GM18507 (cell line): Measurements from ENCODE around the gene LPAR1.
"Not testable (repeated sequence)": the region's sequence is repeated elsewhere in the genome, so short reads cannot be mapped to it uniquely, and the experiment has no call there.

Source experiments
- DNase-seq: peaks from one replicate; pipeline ENCODE4 v3.0.0; 2011; ENCODE audit warnings: low read depth; ENCODE audit not compliant: insufficient read length; ENCODE audit errors: extremely low spot score
- FAIRE-seq: peaks from 2 replicates; lab custom pipeline; 2011; peaks lifted over from hg19 to GRCh38; lab: Jason Lieb, UNC

The LPAR1 gene, protein sequence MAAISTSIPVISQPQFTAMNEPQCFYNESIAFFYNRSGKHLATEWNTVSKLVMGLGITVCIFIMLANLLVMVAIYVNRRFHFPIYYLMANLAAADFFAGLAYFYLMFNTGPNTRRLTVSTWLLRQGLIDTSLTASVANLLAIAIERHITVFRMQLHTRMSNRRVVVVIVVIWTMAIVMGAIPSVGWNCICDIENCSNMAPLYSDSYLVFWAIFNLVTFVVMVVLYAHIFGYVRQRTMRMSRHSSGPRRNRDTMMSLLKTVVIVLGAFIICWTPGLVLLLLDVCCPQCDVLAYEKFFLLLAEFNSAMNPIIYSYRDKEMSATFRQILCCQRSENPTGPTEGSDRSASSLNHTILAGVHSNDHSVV

DNA sequence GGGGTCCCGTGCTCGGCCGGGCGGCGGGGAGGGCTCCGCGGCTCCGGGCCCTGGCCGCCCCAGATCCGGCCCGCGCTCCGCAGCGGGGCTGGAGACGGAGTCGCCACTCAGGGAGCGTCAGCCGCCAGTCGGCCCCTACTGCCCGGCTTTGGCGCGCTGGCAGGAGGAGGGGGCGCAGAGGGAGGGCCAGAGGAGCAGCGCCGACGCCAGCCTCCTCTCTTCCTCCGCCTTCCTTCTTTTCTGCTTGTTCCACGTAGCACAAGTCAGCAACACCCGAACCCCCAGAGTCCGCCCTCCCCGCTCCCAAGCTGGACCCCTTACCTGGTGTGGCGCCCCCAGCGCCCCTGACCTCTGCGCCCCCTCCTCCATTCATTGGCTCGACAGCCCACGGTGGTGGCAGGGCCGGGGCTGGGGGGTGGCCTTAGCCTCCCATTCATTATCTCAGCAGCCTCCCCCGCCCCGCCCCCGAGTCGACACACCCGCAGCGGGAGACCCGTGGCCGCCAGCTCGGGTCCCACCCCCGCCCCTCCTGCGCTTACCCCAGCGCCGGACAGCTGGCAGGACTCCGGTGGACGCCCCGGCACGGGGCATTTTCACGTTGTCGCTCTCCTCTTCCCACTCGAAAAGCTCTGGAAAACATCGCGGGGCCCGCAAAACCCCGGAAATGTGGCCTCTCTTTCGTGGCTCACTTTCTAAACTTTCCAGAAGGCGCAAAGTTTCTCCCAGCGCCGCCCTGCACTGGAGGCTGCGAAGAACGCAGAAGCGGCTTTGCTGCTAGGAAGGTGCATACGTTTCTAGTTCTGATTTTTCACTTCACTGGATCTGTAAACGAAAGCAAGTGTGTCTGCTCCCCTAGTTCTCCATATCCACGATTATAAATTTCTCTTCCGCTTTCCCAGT lies at the start of gene LPAR1:
LPAR1 (minus strand) TSS at position 140 of the 900 bp plus-strand sequence. CDS start 66,353 bp downstream, outside the sequence.
- FAIRE-seq (no peak), DNase-seq (no peak)

DNA sequence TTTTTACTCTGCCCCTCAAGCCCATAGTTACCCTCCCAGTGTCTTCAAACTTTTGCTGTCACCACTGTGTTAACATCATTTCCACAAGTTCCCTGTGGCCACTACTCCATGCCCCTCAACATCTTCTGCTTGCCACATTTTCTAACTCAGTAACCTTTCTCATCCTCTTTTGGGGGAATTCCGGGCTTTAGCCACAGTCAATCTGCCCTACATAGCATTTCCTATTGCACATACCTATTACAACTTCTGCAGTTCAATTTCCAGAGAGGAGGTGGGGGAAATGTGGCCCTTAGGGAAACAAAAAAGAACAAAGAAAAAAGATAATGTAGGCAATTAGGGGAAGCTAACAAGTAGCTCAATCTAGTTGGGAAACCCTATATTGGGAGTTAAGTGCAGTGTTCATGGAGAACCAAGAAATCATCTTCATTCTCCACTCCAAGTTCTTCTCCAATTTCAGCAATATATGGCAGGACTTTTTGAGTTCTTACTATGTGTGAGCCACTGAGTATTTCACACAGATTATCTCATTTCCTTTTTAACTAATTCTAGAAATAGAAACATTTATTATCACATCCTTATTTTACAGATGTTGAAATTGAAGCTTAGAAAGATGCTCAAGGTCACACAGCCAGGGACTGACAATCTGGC lies 40.2 kb upstream of the LPAR1 start:
- FAIRE-seq (peak; percentile 86), DNase-seq (no peak)

DNA sequence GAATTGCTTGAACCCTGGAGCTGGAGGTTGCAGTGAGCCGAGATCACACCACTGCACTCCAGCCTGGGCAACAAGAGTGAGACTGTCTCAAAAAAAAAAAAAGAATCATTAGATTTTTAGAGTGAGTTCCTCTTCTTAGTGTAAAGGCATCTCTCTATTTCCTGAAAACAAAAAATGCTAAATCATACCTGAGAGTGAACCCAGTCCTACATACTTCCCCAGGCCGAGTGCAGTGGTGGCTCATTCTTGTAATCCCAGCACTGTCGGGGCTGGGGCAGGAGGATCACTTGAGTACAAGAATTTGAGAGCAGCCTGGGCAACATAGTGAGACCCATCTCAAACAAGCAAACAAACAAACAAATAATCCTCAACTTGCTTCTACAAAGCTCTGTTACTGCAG lies 38.2 kb upstream of the LPAR1 start:
- FAIRE-seq = no peak

DNA sequence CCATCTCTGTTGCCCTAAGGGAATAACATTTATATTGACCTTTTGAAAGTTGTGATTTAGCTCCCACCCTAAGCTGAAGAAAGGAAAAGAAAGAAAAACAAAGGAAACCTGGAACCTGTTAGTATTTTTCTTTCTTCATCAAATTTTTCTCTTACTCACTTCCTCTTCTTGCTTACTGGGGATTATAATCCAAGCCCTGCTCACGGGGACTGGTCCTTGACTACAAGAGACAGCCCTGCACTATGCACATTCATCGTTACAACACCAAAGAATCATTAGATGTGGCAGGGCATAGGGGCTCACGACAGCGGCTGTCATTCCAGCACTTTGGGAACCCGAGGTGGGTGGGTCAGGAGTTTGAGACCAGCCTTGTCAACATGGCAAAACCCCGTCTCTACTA lies 37.8 kb upstream of the LPAR1 start:
- FAIRE-seq (no peak), DNase-seq (no peak)

More for the DNA sequence above, 38.2 kb upstream of the LPAR1 start:
- no peak for DNase-seq

DNA sequence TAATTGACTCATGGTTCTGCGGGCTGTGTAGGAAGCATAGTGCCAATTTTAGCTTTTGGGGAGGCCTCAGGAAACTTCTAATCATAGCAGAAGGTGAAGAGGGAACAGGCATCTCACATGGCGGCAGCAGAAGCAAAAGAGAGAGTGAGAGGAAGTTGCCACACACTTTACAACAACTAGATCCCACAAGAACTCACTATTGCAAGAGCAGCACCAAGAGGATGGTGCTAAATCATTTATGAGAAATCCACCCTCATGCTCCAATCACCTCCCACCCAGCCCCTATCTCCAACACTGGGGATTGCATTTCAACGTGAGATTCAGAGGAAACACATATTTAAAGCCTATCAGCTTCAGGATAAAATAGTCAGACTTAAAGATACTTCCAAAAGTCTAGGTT lies 36.1 kb upstream of the LPAR1 start:
- FAIRE-seq (no peak), DNase-seq (no peak)

DNA sequence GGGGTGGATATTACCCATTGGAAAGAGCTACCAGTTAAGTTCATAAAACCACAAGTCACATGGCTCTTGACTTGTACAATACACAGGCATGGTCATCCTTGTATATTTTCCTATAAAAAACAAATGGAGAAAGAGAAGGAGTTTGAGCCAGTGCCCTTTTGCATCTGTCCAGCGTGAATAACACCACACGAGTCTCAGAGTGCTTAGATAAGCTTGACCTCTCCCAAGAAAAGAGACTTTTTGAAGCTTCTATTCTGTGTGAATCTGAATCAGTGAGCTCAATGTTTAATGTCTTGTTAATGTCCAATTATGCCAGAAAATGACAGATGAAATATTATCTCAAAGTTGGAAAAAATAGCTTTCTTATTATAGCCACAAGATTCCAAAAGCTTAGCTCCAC lies 30.9 kb upstream of the LPAR1 start:
- FAIRE-seq (no peak), DNase-seq (no peak)

DNA sequence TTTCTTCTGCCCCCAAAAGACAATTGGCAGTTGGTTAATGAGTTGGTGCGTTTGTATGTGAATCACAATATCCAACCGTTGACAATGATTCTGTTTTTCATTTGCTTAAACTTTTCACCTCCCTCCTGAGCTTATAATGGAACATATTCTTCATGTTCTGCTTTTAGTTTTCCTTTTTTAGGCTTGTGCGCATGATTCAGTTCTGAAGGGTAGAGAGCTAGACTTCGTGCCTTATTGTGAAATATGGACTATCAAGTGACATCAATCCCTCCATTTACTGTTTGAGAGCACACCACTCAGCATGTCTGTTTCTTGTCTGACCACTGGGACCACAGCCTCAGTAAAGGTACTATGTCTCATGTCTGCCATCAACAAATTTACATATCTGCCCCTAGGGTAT lies 30.5 kb upstream of the LPAR1 start:
- DNase-seq = no peak
- no peak for FAIRE-seq

DNA sequence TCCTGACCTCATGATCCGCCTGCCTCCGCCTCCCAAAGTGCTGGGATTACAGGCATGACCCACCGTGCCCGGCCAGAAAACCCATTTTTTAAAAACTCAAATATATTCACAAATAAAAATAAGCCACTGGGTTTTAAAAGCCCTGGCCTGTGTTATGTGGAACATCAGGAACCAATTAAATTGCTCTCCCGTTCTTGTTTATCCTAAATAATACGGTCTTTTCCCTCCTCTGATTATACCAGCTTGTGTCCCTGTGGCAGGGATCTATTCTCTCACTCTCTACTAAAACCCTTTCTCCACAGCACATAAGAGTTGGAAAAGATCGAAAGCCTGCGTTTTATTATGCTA lies 30.1 kb upstream of the LPAR1 start:
- FAIRE-seq = no peak
- no peak for DNase-seq

DNA sequence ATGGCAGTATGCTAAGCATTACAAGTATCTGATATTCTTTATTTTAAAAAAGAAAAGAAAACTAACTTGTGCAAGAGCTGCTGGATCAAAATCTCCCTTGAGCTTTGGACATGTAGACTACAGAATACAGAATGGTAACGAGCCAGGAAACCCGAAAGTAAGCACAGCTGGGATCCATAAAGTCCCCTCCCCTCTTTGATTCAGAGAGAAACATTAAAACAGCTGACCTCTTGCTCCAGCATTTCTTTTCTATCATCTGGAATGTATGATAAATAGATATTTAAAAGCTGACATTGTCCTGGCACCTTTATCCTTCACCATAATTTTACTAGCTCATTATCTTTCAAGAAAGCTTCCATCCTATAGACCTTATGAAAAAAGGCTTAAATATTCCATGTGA lies 28.2 kb upstream of the LPAR1 start:
- DNase-seq (no peak), FAIRE-seq (no peak)

DNA sequence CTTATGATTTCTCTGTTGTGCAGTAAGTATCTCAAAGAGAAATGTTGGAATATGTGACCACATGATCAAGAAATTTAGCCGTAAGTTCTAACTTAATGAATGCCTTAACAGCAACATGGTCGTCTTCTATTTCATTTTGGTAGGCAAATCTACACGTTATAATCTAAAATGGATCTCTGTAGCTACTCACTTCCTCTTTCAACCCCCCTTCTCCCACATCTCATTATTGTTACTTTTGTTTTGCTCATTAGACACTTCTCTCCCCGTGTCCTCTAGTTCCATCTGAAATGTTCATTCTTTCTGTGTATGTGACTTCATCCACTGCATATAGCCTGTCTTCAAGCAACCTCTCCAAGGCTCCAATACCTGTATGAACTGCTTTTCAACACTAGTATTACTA lies 27.1 kb upstream of the LPAR1 start:
- DNase-seq = no peak
- no peak for FAIRE-seq

DNA sequence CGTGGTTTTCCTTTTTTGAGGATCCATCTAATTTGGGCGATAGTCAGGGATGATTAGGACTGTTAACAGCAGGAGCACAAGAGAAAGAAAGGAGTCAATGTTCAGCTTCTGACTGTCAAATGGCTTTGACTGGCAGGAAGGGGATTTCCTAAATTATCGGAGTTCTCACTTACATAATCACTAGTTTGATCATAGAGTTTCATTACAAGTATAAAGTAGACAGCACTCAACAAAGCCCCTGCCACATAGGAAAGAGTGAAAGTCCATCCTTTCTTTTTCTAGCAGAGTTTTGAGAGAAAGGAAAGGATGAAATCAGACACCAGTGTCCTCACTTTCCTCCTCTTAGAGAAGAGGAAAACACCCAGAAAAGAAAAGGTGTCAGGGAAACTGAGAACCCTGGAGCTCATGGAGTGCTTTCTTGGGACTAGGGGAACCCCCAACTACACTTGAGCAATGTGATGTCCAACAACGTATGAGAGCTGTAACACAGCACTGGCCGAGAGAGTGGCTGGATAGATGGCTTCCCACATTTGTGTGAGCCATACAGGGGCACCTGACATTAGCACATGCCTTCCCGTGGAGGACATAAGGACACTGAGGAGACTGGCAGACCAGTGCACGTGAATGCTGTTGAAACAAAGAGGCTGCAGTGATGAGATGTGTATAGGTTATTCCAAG lies 26.0 kb upstream of the LPAR1 start:
- peak; percentile 72 for FAIRE-seq
- no peak for DNase-seq

DNA sequence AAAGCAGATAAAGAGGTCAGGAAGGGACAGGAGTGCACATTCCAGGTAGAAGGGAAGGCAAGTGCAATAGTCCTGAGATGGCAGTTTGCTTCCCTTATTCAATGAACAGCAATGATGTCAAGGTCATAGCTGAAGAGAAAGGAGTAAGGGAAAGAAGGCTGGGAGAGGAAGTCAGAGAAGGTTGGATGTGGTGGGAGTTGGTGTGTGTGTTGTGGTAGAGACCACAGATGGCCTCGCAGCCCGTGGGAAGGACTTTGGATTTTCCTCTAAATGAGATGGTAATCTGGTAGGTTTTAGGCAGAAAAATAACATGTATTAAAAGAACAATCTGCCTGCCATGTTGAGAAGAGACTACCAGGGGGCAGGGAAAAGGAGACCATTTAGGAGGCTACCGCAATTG lies 25.1 kb upstream of the LPAR1 start:
- DNase-seq = no peak

DNA sequence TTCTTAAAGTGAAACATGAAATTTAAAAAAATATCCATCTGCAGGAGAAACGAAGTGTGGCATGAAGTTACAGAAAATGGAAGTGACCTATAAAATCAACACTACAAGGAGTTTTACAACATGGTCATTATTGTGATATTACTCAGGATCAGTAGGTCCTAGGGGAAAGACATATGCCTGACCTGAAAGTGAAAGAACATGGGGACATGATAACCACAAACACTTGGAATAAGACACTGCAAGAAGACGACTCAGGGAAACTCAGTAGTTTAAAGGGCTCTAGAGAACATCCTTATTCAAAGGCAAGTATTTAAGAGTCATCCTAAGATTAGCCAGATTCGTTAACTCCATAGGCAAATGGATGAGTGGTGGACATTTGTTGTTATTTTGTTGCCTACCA lies 19.9 kb upstream of the LPAR1 start:
- FAIRE-seq (peak; percentile 35), DNase-seq (no peak)

More for the DNA sequence above, 25.1 kb upstream of the LPAR1 start:
- FAIRE-seq = no peak

DNA sequence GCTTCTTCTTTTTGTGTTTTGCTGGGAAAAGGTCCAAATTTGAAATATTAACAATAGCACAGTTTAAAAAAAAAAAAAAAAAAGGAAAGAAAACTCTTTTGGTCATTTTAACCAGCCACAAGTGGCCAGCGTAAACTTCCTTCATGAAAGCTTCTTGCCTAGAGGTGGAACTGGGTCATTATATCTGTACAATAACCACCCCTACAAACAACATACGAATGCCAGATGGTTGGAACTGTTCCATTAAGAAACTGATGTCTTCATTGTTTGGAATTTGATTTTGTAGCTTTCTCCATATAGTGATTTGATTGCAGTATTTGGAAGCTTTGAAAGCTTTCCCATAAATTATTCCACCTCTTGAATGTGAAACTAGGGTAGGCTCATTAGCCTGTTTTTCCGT lies 18.3 kb upstream of the LPAR1 start:
- no peak for FAIRE-seq
- DNase-seq = no peak

DNA sequence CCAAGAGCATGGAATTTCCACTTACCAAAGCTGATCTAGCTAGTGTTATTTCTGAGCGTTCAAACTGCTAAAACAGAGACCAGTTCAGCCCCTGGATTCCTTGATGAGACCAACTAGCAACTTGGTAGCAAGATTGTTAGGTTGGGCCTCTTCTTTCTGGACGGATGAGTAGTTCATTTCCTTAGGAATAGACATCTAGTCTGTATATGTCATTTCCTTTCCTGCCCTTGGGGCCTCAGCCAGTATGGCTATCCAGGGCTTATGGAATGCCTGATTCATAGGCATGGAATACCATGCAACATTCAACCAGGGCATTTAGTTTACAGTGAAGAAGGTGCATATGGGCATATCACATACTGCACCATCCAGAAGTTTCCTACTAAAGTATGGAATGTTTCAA lies 14.5 kb upstream of the LPAR1 start:
- FAIRE-seq (no peak), DNase-seq (no peak)

DNA sequence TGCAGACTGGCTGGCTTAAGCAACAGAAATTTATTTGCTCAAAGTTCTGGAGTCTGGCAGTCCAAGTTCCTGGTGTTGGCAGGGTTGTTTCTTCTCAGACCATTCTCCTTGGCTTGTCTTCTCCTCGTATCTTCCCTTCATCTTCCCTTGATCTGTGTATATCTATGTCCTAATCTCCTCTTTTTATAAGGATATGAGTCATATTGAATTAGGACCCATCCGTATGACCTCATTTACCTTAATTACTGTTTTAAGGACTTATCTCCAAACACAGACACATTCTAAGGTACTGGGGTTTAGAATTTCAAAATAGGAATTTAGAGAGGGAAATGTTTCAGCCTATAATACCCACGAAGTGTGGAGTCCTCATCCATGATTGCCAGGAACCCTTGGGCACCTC lies 13.1 kb upstream of the LPAR1 start:
- DNase-seq = no peak
- no peak for FAIRE-seq

DNA sequence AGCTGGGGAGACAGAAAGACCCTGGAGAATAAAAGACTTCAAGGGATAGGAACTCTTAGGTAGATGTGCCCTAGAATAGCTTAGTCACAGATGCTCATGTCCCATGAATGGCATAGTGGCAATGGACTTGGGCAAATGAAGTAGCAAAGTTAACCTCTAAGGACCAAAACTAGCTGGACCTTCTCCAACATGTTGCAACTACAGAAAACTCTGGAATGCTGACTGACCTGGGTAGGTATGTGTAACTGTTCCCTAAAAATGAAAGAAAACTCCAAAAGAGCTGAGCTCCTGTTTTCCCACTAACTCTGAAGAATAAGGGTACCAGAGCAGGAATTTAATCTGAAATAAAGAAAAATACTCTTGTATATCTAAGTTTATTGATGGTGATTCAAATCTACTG lies 12.5 kb upstream of the LPAR1 start:
- FAIRE-seq (no peak), DNase-seq (no peak)

DNA sequence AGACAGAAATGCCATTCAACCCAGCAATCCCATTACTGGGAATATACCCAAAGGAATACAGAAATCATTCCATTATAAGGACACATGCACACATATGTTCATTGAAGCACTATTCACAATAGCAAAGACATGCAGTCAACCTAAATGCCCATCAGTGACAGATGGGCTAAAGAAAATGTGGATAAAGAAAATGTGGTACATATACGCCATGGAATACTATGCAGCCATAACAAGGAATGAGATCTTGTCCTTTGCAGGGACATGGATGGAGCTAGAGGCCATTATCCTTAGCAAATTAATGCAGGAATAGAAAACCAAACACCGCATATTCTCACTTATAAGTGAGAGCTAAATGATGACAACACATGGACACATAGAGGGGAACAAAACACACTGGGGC lies 9.0 kb upstream of the LPAR1 start:
- not testable (repeated sequence) for FAIRE-seq, DNase-seq

DNA sequence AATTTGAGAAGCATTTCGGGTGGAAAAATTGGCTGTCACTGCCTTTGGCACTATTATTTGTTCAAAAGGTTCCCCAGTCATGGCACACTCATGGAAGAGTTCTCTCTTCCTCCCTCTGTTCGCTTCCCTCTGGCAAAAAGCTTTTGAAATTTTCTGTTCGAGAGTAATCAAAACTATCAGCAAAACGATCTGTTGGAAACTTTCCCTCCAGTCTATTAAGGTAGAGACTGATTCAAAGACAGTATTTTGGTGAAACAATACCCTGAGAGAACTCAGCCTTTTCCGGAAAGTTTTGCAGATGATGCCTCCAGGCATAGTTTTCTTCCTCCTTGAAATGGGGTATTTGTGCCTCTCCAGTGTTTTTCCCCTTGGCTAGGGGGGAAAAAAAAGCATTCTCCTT lies 3.6 kb upstream of the LPAR1 start:
- DNase-seq (no peak), FAIRE-seq (no peak)

DNA sequence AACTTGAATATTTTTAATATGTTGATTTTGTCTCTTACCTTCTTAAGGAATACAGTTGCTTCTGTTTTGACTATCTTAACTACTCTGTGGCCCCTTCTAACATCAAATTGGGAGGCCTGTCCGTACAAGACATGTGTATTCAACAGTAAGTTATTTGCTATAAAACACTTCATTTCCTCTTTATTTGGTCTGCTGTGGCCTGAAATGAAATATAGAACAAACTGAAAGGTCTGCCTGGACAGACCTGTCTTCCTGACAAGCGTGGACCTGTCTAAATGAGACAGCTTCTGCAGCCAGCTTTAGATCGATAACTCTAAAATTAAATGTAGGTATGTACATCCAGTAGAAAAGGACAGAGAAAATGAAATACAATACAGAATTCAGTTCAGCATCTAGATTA lies 2.2 kb upstream of the LPAR1 start:
- FAIRE-seq (no peak), DNase-seq (no peak)
